DMS 273 (cell line): ENCODE measurements around the gene SUMO3.

Experiments
- DNase-seq: peaks from one replicate; lab custom pipeline; 2025; ENCODE audit not compliant: unreplicated experiment; lab: John Stamatoyannopoulos, UW

Gene SUMO3

DNA sequence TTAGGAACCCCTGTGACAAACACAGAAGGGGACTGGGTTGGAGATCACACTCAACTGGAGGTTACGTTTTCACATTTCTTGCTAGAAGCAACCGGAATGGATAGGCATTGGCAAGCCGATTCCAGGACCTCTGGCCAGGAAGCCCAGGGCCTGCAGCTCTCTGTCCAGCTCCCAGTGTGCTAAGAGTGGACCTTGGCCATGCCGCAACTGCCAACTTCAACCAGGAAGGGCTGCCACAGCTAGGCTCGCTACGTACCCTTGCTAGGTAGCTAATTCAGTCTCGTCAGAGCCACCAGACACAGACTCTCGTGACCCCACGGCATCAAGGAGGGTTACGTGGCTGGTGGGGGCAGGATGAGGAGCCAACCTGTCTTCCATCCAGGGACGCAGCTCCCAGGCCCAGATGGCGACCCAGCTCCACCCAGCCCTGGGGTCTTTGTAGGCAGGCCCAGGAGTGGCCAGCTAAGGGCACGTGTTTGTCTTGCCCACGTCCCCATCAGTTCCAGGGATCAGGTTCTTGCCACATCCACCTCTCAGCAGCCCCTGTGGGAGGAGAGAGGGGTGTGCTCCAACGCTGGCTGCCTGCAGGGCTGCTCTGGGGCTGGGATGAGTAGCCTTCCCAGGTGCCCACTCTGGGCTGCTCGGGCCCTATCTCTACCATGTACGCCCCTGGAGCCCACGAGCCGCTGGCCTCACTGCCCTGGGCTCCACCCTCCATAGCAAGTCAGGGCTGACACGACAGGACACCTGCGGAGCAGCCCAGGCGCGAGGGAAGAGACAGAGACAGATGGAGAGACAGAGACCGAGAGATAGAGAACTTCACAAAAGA is 55.4 kb downstream of the SUMO3 start:
- DNase-seq, result no peak

- DNase-seq, result no peak
These were observed 56.1 kb downstream of the SUMO3 start for GRCh38 chr21:44761747-44762208.

GRCh38 chr21:44761011-44761729 is 56.7 kb downstream of the SUMO3 start:
- DNase-seq, result peak; percentile 56

DNA sequence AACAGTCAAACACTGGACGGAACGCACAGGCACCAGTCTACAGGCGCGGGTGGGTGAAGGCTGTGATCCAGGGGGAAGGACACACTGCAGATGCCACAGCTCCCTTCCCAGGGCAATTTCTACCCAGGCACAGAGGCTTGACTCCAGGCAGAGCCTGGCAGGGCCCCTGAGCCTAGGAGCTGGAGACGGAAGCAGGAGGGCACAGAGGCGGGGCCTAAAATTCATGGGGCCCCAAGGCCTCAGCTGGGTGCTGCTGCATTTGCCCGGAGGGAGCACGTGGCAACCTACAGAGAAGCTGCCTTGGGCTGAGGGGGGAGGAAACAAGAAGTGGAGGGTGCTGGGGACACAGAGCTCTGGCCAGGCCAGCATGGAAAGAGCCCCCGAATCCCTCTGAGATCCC is 57.5 kb downstream of the SUMO3 start:
- no peak for DNase-seq

DNA sequence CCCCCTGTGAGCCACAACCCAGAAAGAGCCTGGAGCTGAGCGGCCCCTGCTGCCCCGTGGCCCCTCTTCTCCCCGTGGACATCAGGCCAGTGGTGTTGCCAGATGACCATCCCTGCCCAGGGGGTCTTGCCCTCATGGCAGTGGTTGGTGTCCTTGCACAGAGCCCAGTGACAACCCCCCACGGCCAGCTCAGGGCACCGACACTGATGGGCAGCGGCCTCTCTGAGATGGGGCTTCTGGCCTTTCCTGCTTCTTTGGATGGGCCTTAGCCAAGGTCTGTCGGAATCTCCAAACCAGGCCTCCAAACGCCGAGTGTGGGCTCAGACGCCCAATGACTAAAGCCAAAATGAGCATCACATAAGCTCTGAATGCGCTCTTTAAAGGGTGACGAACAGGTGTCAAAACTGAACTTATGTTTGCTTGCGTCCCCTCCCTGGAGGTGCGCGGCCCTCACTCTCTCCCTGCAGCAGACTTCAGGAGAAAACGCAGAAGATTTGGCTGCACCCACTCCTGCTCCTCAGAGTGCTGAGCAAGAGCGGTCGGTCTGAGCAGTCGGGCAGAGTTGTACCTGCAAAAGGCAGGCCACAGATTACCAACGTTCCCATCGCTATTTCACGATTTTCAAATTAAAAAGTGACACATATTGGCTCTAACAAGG is 58.1 kb downstream of the SUMO3 start:
- DNase-seq, result no peak

DNA sequence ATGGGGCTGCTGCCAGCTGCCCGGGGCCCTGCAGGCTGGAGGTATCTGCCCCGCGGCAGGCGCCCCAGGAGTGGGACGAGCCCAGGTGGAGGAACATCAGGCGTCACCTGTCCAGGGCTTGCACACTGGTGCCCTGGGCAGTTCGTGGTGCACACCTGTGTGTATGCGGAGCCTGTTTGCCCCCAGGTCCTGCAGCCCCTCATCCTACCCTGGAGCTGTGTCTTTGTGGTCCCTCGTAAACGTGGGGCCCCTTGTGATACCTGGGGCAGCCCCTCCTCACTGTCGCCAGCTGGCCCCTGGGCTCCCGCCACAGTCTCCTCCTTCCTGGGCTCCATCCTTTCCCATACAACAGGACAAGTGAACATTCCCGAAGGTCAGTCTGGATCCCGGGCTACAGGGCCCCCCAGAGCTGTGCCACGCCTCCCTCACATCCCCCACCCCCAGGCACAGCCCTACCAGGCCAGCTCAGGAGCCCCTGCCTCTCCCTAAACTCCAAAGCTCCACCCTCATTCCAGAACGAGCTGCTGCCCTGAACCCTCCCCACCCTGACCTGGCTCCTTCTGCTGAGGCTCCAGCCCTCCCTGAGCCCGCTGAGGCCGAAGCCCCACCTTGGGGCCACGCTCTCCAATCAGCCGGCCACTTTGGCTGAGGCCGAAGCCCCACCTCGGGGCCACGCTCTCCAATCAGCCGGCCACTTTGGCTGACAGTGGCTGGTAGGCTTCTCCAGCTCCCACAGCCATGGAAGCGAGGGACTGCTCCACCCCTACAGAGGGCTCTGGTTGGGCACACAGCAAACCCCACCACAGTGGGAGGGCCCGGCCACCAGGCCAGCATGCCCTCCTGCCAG is 58.9 kb downstream of the SUMO3 start:
- DNase-seq, result no peak

DNA sequence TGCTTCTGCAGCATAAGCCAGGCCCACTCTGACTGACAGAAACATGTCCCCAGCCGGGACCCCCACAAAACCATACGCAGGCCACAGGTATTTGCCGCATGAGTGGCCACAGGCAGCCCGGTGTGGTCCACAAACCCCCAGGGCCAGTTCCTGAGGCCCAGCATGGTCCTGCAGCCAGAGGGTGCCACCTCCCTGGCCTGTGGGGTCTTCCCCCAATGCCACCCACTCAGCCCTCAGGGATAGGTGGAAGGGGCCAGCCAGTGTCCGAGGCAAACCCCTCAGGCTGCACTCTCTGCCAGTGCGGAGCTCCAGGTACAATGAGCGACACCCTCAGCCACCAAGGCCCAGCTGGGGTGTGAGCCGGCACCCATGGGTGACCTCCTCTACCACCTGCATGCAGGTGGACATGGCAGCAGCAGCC is 59.7 kb downstream of the SUMO3 start:
- DNase-seq, result no peak

DNA sequence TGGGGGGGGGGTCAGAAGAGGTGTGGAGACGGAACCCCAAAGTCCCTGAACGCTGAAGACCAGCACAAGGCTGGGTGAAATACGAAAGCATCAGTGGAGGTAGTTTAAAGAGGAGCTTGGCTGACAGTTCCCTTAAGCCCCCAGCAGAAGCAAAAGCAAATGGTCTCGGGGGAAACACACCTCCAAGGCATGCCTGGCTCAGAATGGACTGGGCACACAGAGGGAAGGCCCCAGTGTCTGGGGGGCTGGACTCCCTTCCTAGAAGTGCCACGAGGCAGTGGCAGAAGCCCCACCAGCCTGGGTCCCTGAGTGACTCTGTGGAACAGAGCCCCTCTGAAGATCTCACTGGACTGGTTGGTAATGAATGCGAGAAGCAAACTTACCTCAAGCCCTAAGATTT is 60.1 kb downstream of the SUMO3 start:
- DNase-seq, result no peak

DNA sequence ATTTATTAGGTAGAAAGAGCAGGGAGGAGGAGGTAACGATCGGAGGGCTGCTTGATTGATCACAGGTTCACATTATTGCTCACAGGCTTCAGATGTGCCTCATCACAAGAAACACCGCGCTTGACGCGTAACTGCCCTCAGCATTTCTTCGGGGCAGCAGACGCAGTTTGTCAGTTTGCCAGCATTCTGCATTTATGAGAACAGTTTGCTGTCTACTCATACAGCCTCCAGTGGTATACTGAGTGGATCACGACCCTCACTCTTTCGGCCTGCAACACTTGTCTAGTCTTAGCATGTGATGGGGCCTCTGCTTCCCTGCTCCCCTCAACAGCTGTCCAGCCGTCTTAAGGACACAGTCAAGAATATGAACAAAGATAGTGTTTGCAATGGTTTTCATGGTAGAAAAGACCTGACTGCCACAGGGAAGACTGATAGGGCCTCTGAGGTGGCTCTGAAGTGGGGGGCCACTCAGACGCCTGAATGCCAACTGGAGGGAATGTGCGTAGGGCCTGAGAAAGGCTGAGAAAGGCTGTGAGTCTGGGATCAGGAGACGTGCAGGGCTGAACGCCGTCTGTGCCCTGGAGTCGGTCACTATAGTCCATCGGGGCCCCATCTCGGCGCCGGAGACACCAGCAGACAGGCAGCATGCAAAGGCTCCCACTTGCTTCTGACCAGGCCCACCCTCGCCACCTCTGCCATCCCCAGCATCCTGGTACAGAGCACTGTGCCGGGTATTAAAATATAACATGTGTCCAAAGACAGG is 61.3 kb downstream of the SUMO3 start:
- DNase-seq, result no peak
